Measurements from ENCODE around the gene SGCA. TPM values are rescaled to one million over a fixed set of nuclear protein-coding genes. Genes with fewer than 3 reads are reported as not detected.

Gene SGCA
- polyA plus RNA-seq, 1 donor from 2014 or later: 0.43 TPM

- H3K36me3 ChIP-seq (ENCODE audit: insufficient read depth, low read length): no peaks in the 10 kb centered on the region
- H3K27me3 ChIP-seq (ENCODE audit: insufficient read depth, low read depth, low read length): no peaks in the 10 kb centered on the region
- no peaks in the 10 kb centered on the region for H3F3A ChIP-seq (ENCODE audit: insufficient read depth, low read length, poor library complexity, severe bottlenecking)
- TF ChIP-seq, protein P1, sequence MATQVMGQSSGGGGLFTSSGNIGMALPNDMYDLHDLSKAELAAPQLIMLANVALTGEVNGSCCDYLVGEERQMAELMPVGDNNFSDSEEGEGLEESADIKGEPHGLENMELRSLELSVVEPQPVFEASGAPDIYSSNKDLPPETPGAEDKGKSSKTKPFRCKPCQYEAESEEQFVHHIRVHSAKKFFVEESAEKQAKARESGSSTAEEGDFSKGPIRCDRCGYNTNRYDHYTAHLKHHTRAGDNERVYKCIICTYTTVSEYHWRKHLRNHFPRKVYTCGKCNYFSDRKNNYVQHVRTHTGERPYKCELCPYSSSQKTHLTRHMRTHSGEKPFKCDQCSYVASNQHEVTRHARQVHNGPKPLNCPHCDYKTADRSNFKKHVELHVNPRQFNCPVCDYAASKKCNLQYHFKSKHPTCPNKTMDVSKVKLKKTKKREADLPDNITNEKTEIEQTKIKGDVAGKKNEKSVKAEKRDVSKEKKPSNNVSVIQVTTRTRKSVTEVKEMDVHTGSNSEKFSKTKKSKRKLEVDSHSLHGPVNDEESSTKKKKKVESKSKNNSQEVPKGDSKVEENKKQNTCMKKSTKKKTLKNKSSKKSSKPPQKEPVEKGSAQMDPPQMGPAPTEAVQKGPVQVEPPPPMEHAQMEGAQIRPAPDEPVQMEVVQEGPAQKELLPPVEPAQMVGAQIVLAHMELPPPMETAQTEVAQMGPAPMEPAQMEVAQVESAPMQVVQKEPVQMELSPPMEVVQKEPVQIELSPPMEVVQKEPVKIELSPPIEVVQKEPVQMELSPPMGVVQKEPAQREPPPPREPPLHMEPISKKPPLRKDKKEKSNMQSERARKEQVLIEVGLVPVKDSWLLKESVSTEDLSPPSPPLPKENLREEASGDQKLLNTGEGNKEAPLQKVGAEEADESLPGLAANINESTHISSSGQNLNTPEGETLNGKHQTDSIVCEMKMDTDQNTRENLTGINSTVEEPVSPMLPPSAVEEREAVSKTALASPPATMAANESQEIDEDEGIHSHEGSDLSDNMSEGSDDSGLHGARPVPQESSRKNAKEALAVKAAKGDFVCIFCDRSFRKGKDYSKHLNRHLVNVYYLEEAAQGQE (IDR thresholded peaks at IDR 0.05; ENCODE audit: borderline replicate concordance): no peak
- TF ChIP-seq SMC3 (conservative IDR thresholded peaks at IDR 0.05; ENCODE audit: poor library complexity) (no peak), EP300 (conservative IDR thresholded peaks at IDR 0.05; ENCODE audit: poor library complexity, severe bottlenecking) (no peak), EZH2 (IDR thresholded peaks at IDR 0.05; ENCODE audit: borderline replicate concordance, insufficient read depth, low read length, poor library complexity, severe bottlenecking) (no peak), RAD21 (conservative IDR thresholded peaks at IDR 0.05) (no peak), CTCF (IDR thresholded peaks at IDR 0.05; ENCODE audit: poor library complexity, severe bottlenecking) (no peak), POLR2AphosphoS5 (IDR thresholded peaks at IDR 0.05) (no peak), MXI1 (conservative IDR thresholded peaks at IDR 0.05; ENCODE audit: poor library complexity, severe bottlenecking) (no peak), TAF1 (IDR thresholded peaks at IDR 0.05; ENCODE audit: low read depth) (no peak)
- H3K4me2 ChIP-seq (ENCODE audit: low read length): no peak overlapping the region
- H3K27ac ChIP-seq (ENCODE audit: low read length): no peak overlapping the region
- no peak overlapping the region for H2AFZ ChIP-seq (ENCODE audit: low read depth, low read length)
- no peak overlapping the region for H3K9ac ChIP-seq (ENCODE audit: low read length)
- no peaks in the 10 kb centered on the region for H4K20me1 ChIP-seq (ENCODE audit: insufficient read depth)
- no peaks in the 10 kb centered on the region for H3K9me3 ChIP-seq (ENCODE audit: low read length)
- H3K79me2 ChIP-seq (replicated peaks; ENCODE audit: insufficient read depth, low read length): no peaks in the 10 kb centered on the region
- no peaks in the 10 kb centered on the region for H3K9me2 ChIP-seq (ENCODE audit: insufficient read depth, low read length)
- no peak overlapping the region for H3K4me3 ChIP-seq (ENCODE audit: low read length)
These were observed 52.4 kb downstream of the SGCA start for GRCh38 chr17:50218071-50218759.

- Histone ChIP-seq H3K9ac (ENCODE audit: low read length) (no peak overlapping the region), H3K4me2 (ENCODE audit: low read length) (no peak overlapping the region), H3K27me3 (ENCODE audit: insufficient read depth, low read depth, low read length) (no peaks in the 10 kb centered on the region), H2AFZ (ENCODE audit: low read depth, low read length) (no peak overlapping the region), H3K4me3 (ENCODE audit: low read length) (no peak overlapping the region), H4K20me1 (ENCODE audit: insufficient read depth) (no peaks in the 10 kb centered on the region), H3K79me2 (replicated peaks; ENCODE audit: insufficient read depth, low read length) (no peaks in the 10 kb centered on the region), H3K9me3 (ENCODE audit: low read length) (no peaks in the 10 kb centered on the region), H3K9me2 (ENCODE audit: insufficient read depth, low read length) (no peaks in the 10 kb centered on the region), H3K36me3 (ENCODE audit: insufficient read depth, low read length) (no peaks in the 10 kb centered on the region), H3K27ac (ENCODE audit: low read length) (no peak overlapping the region), H3F3A (ENCODE audit: insufficient read depth, low read length, poor library complexity, severe bottlenecking) (no peaks in the 10 kb centered on the region)
- TF ChIP-seq MXI1 (conservative IDR thresholded peaks at IDR 0.05; ENCODE audit: poor library complexity, severe bottlenecking): no peak
- TF ChIP-seq, protein P1 (IDR thresholded peaks at IDR 0.05; ENCODE audit: borderline replicate concordance): no peak
- TF ChIP-seq EP300 (conservative IDR thresholded peaks at IDR 0.05; ENCODE audit: poor library complexity, severe bottlenecking): no peak
- TF ChIP-seq SMC3 (conservative IDR thresholded peaks at IDR 0.05; ENCODE audit: poor library complexity): no peak
- no peak for TF ChIP-seq CTCF (IDR thresholded peaks at IDR 0.05; ENCODE audit: poor library complexity, severe bottlenecking)
- no peak for TF ChIP-seq EZH2 (IDR thresholded peaks at IDR 0.05; ENCODE audit: borderline replicate concordance, insufficient read depth, low read length, poor library complexity, severe bottlenecking)
- TF ChIP-seq POLR2AphosphoS5 (IDR thresholded peaks at IDR 0.05): no peak
- TF ChIP-seq TAF1 (IDR thresholded peaks at IDR 0.05; ENCODE audit: low read depth): no peak
- no peak for TF ChIP-seq RAD21 (conservative IDR thresholded peaks at IDR 0.05)
These were observed 53.0 kb downstream of the SGCA start for GRCh38 chr17:50218771-50219315.
